ENCODE results near the gene HES6. TPM values are rescaled to one million over a fixed set of nuclear protein-coding genes. Genes with fewer than 3 reads are reported as not detected.

The HES6 gene
- total RNA-seq, 1 experiment from 2014 or later = 17.2 TPM

DNA sequence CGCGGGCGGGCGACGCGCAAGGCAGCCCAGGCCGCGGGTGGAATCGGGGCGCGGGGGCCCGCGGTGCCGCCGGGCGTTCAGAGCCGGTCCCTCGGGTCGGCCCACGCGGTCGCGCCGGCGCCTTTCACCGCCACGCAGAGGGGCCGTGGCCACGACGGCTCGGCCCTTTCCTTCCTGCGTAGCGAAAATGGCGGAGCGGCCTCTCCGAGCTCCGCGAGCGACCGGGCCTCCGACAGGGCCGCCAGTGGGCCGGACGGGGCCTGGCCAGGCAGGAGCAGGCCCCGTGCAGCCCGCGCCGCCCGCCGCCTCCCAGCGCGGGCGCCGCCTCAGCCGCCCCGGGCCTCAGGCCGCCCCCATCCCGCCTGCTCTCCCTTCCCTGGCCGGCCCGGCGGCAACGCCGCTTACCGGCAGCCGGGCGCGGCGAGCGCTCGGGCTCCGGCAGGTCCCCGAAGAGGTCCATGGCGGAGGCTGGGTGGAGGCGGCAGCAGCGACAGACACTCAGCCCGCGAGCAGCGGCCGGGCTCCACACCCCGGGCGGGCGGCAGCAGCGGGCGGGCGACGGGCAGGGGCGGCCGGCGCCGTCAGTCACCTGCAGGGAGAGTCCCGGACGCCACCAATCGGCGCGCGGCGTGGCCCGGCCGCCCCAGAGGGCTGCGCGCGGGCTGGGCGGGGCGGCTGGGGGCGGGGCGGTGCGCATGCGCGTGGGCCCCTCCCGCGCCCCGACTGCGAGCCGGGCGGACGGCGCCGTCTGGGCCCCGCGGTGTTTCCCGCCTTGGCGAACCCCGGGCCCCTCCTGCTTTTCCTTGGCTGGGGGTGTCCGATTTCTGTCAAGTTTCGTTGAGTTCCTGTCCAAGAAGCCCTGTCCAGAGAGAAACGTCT lies 36.5 kb downstream of the HES6 start, which contains the start of gene ILKAP:
TSS of gene ILKAP (minus strand) at position 602 of the 879 bp plus-strand sequence. CDS start at position 460, 142 bp downstream.
- intact Hi-C loops (cut with micrococcal nuclease; ENCODE audit: unreplicated experiment) = no loop called here
- Histone ChIP-seq H3K27me3 (replicated peaks; ENCODE audit: insufficient read depth, low read depth, low read length, poor library complexity) (peaks cover 2% of the 10 kb centered on the region), H3K4me1 (ENCODE audit: insufficient read depth, low read length, poor library complexity, severe bottlenecking) (peaks cover 21% of the 10 kb centered on the region), H3K9me3 (ENCODE audit: low read depth, low read length, poor library complexity, severe bottlenecking) (no peaks in the 10 kb centered on the region), H3K4me3 (ENCODE audit: low read depth, low read length, poor library complexity, severe bottlenecking) (peak within 1 kb of the TSS; percentile 92), H3K27ac (ENCODE audit: low read depth, low read length, poor library complexity, severe bottlenecking) (peak within 1 kb of the TSS; percentile 91), H3K36me3 (ENCODE audit: insufficient read depth, low read length, poor library complexity, severe bottlenecking) (no peaks in the 10 kb centered on the region)
- TF ChIP-seq EZH2 (IDR thresholded peaks at IDR 0.05; ENCODE audit: borderline replicate concordance, low read depth, low read length, poor library complexity, severe bottlenecking) = no peak
- TF ChIP-seq, protein P1, sequence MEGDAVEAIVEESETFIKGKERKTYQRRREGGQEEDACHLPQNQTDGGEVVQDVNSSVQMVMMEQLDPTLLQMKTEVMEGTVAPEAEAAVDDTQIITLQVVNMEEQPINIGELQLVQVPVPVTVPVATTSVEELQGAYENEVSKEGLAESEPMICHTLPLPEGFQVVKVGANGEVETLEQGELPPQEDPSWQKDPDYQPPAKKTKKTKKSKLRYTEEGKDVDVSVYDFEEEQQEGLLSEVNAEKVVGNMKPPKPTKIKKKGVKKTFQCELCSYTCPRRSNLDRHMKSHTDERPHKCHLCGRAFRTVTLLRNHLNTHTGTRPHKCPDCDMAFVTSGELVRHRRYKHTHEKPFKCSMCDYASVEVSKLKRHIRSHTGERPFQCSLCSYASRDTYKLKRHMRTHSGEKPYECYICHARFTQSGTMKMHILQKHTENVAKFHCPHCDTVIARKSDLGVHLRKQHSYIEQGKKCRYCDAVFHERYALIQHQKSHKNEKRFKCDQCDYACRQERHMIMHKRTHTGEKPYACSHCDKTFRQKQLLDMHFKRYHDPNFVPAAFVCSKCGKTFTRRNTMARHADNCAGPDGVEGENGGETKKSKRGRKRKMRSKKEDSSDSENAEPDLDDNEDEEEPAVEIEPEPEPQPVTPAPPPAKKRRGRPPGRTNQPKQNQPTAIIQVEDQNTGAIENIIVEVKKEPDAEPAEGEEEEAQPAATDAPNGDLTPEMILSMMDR (conservative IDR thresholded peaks at IDR 0.05; ENCODE audit: low read depth, low read length) = no peak
- peak; percentile 91 for DNase-seq (ENCODE audit: low spot score)
- CTCF ChIA-PET = interaction anchor here (0.6 kb wide), 1 partner anchor 18 kb away, joined by 4 read pairs; no protein-coding TSS in a partner anchor
- POLR2A ChIA-PET (ENCODE audit: low non-redundant PET) = no interaction called here
- no TSS peak for BruUV-seq (replicated peaks)

DNA sequence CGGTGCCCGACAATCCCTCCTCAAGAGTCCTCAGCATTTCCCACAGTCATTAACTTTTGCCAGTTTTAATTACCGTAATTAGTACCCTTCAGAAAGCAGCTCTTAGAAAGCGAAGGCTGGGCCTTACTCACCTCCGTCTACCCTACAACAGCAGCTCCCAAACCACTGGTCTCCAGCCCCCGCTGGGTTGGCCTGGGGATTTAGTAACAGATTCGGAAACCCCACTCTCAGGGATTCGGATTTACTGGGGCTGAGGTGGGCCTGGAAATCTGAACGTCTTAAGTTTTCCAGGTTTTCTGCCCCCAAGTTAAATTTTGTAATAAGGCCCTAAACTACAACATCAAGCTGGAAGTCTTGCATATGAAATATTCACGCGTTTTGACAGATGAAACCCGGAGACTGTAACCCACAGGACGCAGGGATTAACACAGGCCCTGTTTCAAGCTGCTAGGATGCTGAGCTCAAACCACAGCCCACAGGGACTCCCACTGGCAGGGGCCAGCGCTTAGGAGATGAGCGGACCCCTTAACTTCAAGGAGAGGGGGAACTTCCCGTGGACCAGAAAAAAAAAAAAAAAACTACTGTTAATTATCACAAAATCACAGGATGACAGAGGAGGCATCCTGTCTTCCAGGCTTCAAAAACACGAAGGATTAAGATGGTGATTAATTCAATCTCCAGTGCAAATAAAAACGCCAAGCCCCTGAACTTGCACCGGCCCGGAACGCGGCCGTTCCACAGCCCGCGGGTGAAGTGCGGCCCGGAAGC lies 37.3 kb downstream of the HES6 start:
- TF ChIP-seq, protein P1 (conservative IDR thresholded peaks at IDR 0.05; ENCODE audit: low read depth, low read length) = no peak
- no peak for TF ChIP-seq EZH2 (IDR thresholded peaks at IDR 0.05; ENCODE audit: borderline replicate concordance, low read depth, low read length, poor library complexity, severe bottlenecking)
- Histone ChIP-seq H3K4me3 (ENCODE audit: low read depth, low read length, poor library complexity, severe bottlenecking) (peak overlapping the region; percentile 92), H3K27ac (ENCODE audit: low read depth, low read length, poor library complexity, severe bottlenecking) (peak overlapping the region; percentile 91), H3K27me3 (replicated peaks; ENCODE audit: insufficient read depth, low read depth, low read length, poor library complexity) (no peaks in the 10 kb centered on the region), H3K9me3 (ENCODE audit: low read depth, low read length, poor library complexity, severe bottlenecking) (no peaks in the 10 kb centered on the region), H3K4me1 (ENCODE audit: insufficient read depth, low read length, poor library complexity, severe bottlenecking) (peaks cover 21% of the 10 kb centered on the region), H3K36me3 (ENCODE audit: insufficient read depth, low read length, poor library complexity, severe bottlenecking) (no peaks in the 10 kb centered on the region)
- BruUV-seq (replicated peaks) = TSS peak; percentile 35
- intact Hi-C loops (cut with micrococcal nuclease; ENCODE audit: unreplicated experiment) = no loop called here
- peak; percentile 19 for DNase-seq (ENCODE audit: low spot score)
- CTCF ChIA-PET = interaction anchor here (0.6 kb wide), 1 partner anchor 19 kb away, joined by 4 read pairs; no protein-coding TSS in a partner anchor
- POLR2A ChIA-PET (ENCODE audit: low non-redundant PET) = no interaction called here

DNA sequence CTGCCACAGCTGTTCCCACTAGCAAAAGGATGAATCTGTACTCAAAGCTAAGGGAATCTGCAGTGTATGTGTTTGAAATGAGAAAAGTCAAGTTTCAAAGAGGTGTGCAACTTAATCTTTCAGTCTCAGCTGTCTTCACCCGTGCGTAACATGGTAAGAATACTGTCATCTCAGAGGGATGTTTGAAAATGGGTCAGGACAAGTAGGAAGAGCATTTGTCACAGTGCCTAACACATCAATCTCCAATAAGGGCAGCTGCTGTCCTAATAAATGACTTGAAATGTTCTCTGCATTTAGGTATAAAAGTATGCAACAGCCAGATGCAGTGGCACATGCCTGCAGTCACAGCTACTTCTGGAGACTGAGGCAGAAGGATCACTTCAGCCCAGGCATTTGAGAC lies 49.4 kb downstream of the HES6 start:
- BruUV-seq (replicated peaks) = no TSS peak
- no peak overlapping the region for H3K4me3 ChIP-seq (ENCODE audit: low read depth, low read length, poor library complexity, severe bottlenecking)
- no peaks in the 10 kb centered on the region for H3K27me3 ChIP-seq (replicated peaks; ENCODE audit: insufficient read depth, low read depth, low read length, poor library complexity)
- TF ChIP-seq EZH2 (IDR thresholded peaks at IDR 0.05; ENCODE audit: borderline replicate concordance, low read depth, low read length, poor library complexity, severe bottlenecking) = no peak
- TF ChIP-seq, protein P1 (conservative IDR thresholded peaks at IDR 0.05; ENCODE audit: low read depth, low read length) = no peak
- no peaks in the 10 kb centered on the region for H3K9me3 ChIP-seq (ENCODE audit: low read depth, low read length, poor library complexity, severe bottlenecking)
- POLR2A ChIA-PET (ENCODE audit: low non-redundant PET) = no interaction called here
- no peak overlapping the region for H3K27ac ChIP-seq (ENCODE audit: low read depth, low read length, poor library complexity, severe bottlenecking)
- H3K36me3 ChIP-seq (ENCODE audit: insufficient read depth, low read length, poor library complexity, severe bottlenecking) = peaks cover 80% of the 10 kb centered on the region
- intact Hi-C loops (cut with micrococcal nuclease; ENCODE audit: unreplicated experiment) = no loop called here
- H3K4me1 ChIP-seq (ENCODE audit: insufficient read depth, low read length, poor library complexity, severe bottlenecking) = no peaks in the 10 kb centered on the region
- CTCF ChIA-PET = no interaction called here
- DNase-seq (ENCODE audit: low spot score) = no peak
